ENCODE data around the gene RCL1. TPM values are rescaled to one million over a fixed set of nuclear protein-coding genes. Genes with fewer than 3 reads are reported as not detected.
A peak's percentile ranks its signal among the peaks of the same experiment; 100 is the strongest.
"Not testable (repeated sequence)": the region's sequence is repeated elsewhere in the genome, so short reads cannot be mapped to it uniquely, and the experiment has no call there.

Gene RCL1
- total RNA-seq, 1 donor from 2014 or later = 26.0 TPM

DNA sequence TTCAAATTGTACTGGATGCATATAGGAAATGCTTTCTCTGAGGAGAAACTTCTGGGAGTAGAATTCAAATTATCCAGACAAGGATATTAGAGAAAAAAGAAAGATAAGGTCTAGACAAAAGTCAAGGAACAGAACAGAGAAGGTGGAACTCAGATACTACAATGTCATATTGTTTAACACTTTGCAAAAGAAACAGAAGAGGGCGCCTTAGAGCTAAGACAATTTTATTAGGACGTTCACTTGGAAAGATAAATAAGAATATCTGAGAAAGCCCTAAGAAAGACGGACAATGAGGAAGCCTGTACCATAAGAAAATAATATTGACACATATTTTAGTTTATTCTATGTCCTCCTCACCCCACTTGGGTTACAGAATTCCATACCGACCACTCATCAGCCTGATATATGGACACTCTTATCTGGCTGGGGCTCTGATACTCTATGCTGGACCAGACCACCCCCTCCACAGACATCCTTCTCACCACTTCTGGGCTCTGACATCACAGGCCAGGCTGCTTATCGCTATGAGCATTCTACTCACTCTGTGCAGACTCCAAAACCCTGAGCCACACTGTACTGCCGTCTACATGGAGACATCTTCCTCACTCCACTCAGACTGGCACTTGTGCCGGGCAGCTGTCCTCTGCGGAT lies 42.6 kb upstream of the RCL1 start:
- ChIA-PET CTCF (interaction anchor here (0.6 to 3.5 kb wide), 4 partner anchors 10 to 1556 kb away, joined by 3 to 13 read pairs (median 4); no protein-coding TSS in a partner anchor), POLR2A (interaction anchor here (1.8 kb wide), 1 partner anchor 9 kb away, joined by 7 read pairs; the partner anchor contains the start of gene AK3)
- no peaks in the 10 kb centered on the region for H3K4me1 Mint-ChIP-seq
- no peak overlapping the region for H3K27ac Mint-ChIP-seq
- DNase-seq (no peak), ATAC-seq (ENCODE audit: low read depth) (peak; percentile 49)
- H3K36me3 Mint-ChIP-seq (ENCODE audit: low read depth) = no peaks in the 10 kb centered on the region
- H3K9me3 Mint-ChIP-seq = no peaks in the 10 kb centered on the region
- no peak overlapping the region for H3K4me3 Mint-ChIP-seq
- intact Hi-C loops (cut with micrococcal nuclease) = loop anchor here (1.0 kb wide), 1 partner anchor 850 kb away; no protein-coding TSS in a partner anchor
- peak; percentile 71 for TF ChIP-seq CTCF (IDR thresholded peaks at IDR 0.05)
- H3K27me3 Mint-ChIP-seq = no peaks in the 10 kb centered on the region

DNA sequence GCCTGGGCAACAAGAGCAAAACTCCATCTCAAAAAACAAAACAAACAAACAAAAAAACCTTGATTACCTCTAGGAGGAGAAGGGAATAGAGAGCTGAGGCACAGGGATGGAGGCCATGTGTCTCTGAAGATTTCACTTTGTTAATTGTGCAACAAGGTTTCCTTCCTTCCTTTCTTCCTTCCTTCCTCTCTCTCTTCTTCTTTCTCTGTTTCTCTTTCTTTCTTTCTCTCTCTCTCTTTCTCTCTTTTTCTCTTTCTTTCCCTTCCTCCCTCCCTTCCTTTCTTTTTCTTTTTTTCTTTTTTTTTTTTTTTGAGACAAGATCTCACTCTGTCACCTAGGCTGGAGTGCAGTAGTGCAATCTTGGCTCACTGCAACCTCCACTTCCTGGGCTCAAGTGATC lies 38.2 kb upstream of the RCL1 start:
- DNase-seq; H3K9me3 Mint-ChIP-seq; H3K4me1 Mint-ChIP-seq; H3K27me3 Mint-ChIP-seq; H3K4me3 Mint-ChIP-seq; H3K36me3 Mint-ChIP-seq (ENCODE audit: low read depth); ATAC-seq (ENCODE audit: low read depth); H3K27ac Mint-ChIP-seq; intact Hi-C loops (cut with micrococcal nuclease): not testable (repeated sequence)
- POLR2A ChIA-PET = interaction anchor here (0.6 to 1.5 kb wide), 2 partner anchors 14 to 120 kb away, joined by 4 to 5 read pairs; no protein-coding TSS in a partner anchor
- CTCF ChIA-PET = interaction anchor here (1.9 kb wide), 1 partner anchor 233 kb away, joined by 6 read pairs; no protein-coding TSS in a partner anchor

GRCh38 chr9:4755026-4755609 lies 37.6 kb upstream of the RCL1 start:
- intact Hi-C loops (cut with micrococcal nuclease) = no loop called here
- no peak for TF ChIP-seq CTCF (IDR thresholded peaks at IDR 0.05)
- Mint-ChIP-seq H3K4me3 (no peak overlapping the region), H3K4me1 (peaks cover 4% of the 10 kb centered on the region), H3K27ac (no peak overlapping the region), H3K9me3 (no peaks in the 10 kb centered on the region), H3K27me3 (no peaks in the 10 kb centered on the region), H3K36me3 (ENCODE audit: low read depth) (no peaks in the 10 kb centered on the region)
- ChIA-PET CTCF (interaction anchor here (1.2 to 1.9 kb wide), 2 partner anchors 11 to 233 kb away, joined by 3 to 6 read pairs; no protein-coding TSS in a partner anchor), POLR2A (interaction anchor here (0.6 to 1.5 kb wide), 2 partner anchors 15 to 120 kb away, joined by 4 to 5 read pairs; no protein-coding TSS in a partner anchor)
- DNase-seq = no peak
- ATAC-seq (ENCODE audit: low read depth) = no peak

GRCh38 chr9:4756420-4756819 lies 36.3 kb upstream of the RCL1 start:
- no peak for DNase-seq
- Mint-ChIP-seq H3K4me3 (no peak overlapping the region), H3K9me3 (no peaks in the 10 kb centered on the region), H3K27me3 (no peaks in the 10 kb centered on the region), H3K36me3 (ENCODE audit: low read depth) (no peaks in the 10 kb centered on the region), H3K4me1 (peaks cover 4% of the 10 kb centered on the region), H3K27ac (no peak overlapping the region)
- CTCF ChIA-PET = interaction anchor here (1.0 to 1.9 kb wide), 3 partner anchors 152 to 231 kb away, joined by 4 to 6 read pairs (median 5); no protein-coding TSS in a partner anchor
- no peak for TF ChIP-seq CTCF (IDR thresholded peaks at IDR 0.05)
- intact Hi-C loops (cut with micrococcal nuclease) = no loop called here
- POLR2A ChIA-PET = interaction anchor here (0.6 kb wide), 1 partner anchor 256 kb away, joined by 3 read pairs; no protein-coding TSS in a partner anchor
- ATAC-seq (ENCODE audit: low read depth) = no peak

DNA sequence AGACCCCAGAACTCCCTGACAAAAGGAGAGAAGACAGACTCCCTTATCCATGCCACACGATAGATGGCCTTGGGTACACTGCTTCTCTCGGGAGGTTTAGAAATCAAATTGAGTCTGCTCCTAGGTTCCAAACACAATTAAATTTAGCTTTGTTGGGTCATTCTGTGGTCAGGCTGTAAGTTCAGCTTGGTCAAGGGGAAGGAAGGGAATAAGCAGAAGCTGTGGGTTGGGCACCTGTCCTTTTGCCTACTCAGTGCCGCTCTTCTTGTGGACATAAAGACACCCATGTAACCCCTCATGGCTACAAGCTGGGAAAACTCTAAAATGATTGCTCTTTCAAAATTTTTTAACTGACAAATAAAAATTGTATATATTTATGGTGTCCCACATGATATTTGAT lies 32.6 kb upstream of the RCL1 start:
- TF ChIP-seq CTCF (IDR thresholded peaks at IDR 0.05) = no peak
- POLR2A ChIA-PET = interaction anchor here (1.1 kb wide), 1 partner anchor 840 kb away, joined by 4 read pairs; no protein-coding TSS in a partner anchor
- CTCF ChIA-PET = interaction anchor here (0.7 to 5.6 kb wide), 17 partner anchors 10 to 1073 kb away, joined by 3 to 52 read pairs (median 4); partner anchors contain the start of genes CD274, ERMP1, JAK2 and RCL1
- Mint-ChIP-seq H3K4me1 (peaks cover 24% of the 10 kb centered on the region), H3K9me3 (no peaks in the 10 kb centered on the region), H3K4me3 (no peak overlapping the region), H3K27ac (no peak overlapping the region), H3K36me3 (ENCODE audit: low read depth) (no peaks in the 10 kb centered on the region), H3K27me3 (no peaks in the 10 kb centered on the region)
- DNase-seq (no peak), ATAC-seq (ENCODE audit: low read depth) (no peak)
- intact Hi-C loops (cut with micrococcal nuclease) = loop anchor here (5.0 to 10.0 kb wide), 4 partner anchors 292 to 1295 kb away; partner anchors contain the start of gene ERMP1

All from activated B cell treated with CpG ODN at 0.5 μM for 24 hours (primary cell).